Measurements from ENCODE around the gene FAM228B. TPM values are rescaled to one million over a fixed set of nuclear protein-coding genes. Genes with fewer than 3 reads are reported as not detected.
A peak's percentile ranks its signal among the peaks of the same experiment; 100 is the strongest.
"Not testable (repeated sequence)": the region's sequence is repeated elsewhere in the genome, so short reads cannot be mapped to it uniquely, and the experiment has no call there.

FAM228B gene
- polyA plus RNA-seq, 4 donors: 24.3 to 27.5 (median 26.4) TPM

GRCh38 chr2:24197213-24197612 lies 73.9 kb downstream of the FAM228B start:
- not testable (repeated sequence) for DNase-seq (ENCODE audit: low read depth in 4 of 4, low spot score in 2 of 4)

GRCh38 chr2:24199968-24200590 lies 76.8 kb downstream of the FAM228B start:
- no peak for DNase-seq (ENCODE audit: low read depth in 4 of 4, low spot score in 2 of 4)

- no peak for DNase-seq (ENCODE audit: low read depth in 4 of 4, low spot score in 2 of 4)
These were observed 77.5 kb downstream of the FAM228B start for GRCh38 chr2:24200799-24201198.

- DNase-seq (ENCODE audit: low read depth in 4 of 4, low spot score in 2 of 4): peak in 2 of 4 donors; percentile 8 to 24
These were observed 79.9 kb downstream of the FAM228B start for GRCh38 chr2:24203029-24203786.

GRCh38 chr2:24203787-24204150 lies 80.5 kb downstream of the FAM228B start:
- DNase-seq (ENCODE audit: low read depth in 4 of 4, low spot score in 2 of 4): no peak

DNA sequence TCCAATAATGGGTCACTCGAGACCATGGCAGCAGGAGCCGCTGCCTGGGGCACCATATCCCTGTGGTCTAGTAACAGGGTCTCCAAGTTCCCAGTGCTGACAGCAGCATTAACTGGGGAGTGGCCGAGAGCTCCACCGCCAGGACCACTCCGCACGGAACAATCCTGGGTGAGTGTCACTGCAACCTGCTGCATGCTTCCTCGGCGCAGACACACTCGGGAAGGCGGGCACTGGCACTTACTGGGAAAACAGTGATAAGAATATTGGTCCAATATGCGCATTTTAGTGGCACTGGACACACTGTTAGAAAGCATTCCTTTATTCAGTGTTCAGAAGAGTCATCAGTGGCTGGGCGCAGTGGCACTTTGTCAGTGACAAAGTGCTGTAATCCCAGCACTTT lies 81.2 kb downstream of the FAM228B start:
- no peak for DNase-seq (ENCODE audit: low read depth in 4 of 4, low spot score in 2 of 4)

GRCh38 chr2:24205131-24205530 lies 81.9 kb downstream of the FAM228B start:
- no peak for DNase-seq (ENCODE audit: low read depth in 4 of 4, low spot score in 2 of 4)

- no peak for DNase-seq (ENCODE audit: low read depth in 4 of 4, low spot score in 2 of 4)
These were observed 83.0 kb downstream of the FAM228B start for GRCh38 chr2:24206242-24206641.

- DNase-seq (ENCODE audit: low read depth in 4 of 4, low spot score in 2 of 4): no peak
These were observed 83.4 kb downstream of the FAM228B start for GRCh38 chr2:24206714-24207113.

DNA sequence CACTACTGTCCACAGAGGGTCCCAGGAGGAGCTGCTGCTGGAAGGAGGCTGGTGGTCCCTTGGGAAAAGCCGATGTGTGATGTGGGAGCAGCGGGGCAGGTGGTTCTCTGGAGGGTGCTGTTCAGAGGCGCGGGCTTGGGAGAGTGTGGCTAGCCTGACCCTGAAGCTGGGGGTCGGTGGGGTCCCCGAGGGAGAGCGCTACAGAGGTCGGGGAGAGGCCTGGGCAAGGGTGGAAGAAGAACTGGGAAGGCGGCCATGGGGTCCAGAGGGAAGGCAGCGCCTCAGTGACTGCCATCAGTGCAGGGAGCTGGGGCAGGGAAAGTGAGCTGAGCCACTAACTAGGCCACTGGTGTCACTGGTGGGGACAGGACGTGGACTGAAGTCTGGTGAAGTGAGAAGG lies 84.1 kb downstream of the FAM228B start:
- DNase-seq (ENCODE audit: low read depth in 4 of 4, low spot score in 2 of 4): no peak

DNA sequence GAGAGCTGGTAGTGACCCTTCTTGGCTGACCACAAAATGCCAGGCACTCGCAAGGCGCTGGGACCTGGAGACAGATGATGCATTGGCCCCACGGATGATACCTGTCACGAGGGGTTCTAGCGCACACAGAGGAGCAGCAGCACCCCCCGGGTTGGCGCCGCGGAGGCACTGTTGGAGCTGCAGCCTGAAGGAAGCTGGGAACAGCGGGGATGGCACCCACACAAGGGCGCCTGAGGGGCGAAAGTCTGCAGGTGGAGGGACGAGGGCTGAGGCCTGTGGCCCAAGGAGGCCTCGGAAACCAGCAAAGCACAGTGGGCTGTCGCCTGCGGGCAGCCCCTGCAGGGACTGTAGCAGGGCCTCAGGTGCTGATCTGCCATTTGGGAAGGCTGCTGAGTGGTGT lies 85.2 kb downstream of the FAM228B start:
- DNase-seq (ENCODE audit: low read depth in 4 of 4, low spot score in 2 of 4): no peak

- DNase-seq (ENCODE audit: low read depth in 4 of 4, low spot score in 2 of 4): no peak
These were observed 86.3 kb downstream of the FAM228B start for GRCh38 chr2:24209389-24210105.

DNA sequence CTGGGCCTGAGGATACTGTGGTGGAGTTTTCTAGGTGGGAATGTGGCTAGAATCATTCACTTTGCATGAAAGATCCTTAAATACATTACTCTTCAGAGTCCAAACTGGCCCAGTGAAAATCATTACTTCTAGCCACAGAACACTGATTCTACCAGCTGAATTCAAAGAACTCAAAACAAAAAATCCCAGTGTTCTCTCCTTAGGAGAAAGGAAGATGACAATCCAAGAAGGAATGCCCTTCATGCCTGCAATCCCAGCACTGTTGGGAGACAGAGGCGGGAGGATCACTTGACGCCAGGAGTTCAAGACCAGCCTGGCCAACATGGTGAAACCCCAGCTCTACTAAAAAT lies 86.8 kb downstream of the FAM228B start:
- no peak for DNase-seq (ENCODE audit: low read depth in 4 of 4, low spot score in 2 of 4)

GRCh38 chr2:24210723-24211122 lies 87.5 kb downstream of the FAM228B start:
- DNase-seq (ENCODE audit: low read depth in 4 of 4, low spot score in 2 of 4): no peak

DNA sequence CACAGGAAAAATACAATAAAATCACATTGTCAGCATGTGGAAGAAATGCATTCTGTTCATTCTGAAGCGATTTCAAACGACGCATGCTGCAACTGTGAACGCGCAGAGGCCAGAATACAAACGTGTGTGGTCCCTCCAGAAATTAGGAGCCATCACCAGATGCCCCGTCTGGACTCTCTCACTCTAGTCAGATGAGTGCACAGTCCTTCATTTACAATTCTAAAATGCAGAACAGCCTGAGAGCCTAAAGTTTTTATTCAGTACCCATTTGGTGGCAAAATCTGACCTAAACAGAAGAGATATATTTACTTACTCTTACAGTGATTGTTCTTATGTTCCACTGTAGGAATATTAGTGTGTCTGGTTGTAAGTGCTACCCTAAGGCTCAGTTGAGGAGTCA lies 88.1 kb downstream of the FAM228B start:
- no peak for DNase-seq (ENCODE audit: low read depth in 4 of 4, low spot score in 2 of 4)

- DNase-seq (ENCODE audit: low read depth in 4 of 4, low spot score in 2 of 4): no peak
These were observed 91.6 kb downstream of the FAM228B start for GRCh38 chr2:24214880-24215279.

Other genes with a start within 250 kb of the FAM228B start
- gene ATAD2B, start 196.3 kb upstream of the FAM228B start, polyA plus RNA-seq (ENCODE audit: insufficient read length in 4 of 4): 10 to 100 TPM; 15.8 to 25.7 (median 19.0) TPM
- gene UBXN2A, start 183.0 kb upstream of the FAM228B start, polyA plus RNA-seq (ENCODE audit: insufficient read length in 4 of 4): 10 to 100 TPM; 15.4 to 19.3 (median 17.7) TPM
- gene MFSD2B, start 113.4 kb upstream of the FAM228B start, polyA plus RNA-seq (ENCODE audit: insufficient read length in 4 of 4): 1 to 10 TPM; 2.9 to 3.9 (median 3.7) TPM
- 10 to 100 TPM; 14.4 to 15.8 (median 14.8) TPM for gene WDCP, start 76.1 kb upstream of the FAM228B start, polyA plus RNA-seq (ENCODE audit: insufficient read length in 4 of 4)
- 10 to 100 TPM; 10.8 to 12.1 (median 10.9) TPM for gene FKBP1B, start 73.7 kb upstream of the FAM228B start, polyA plus RNA-seq (ENCODE audit: insufficient read length in 4 of 4)
- gene SF3B6, start 47.1 kb upstream of the FAM228B start, polyA plus RNA-seq (ENCODE audit: insufficient read length in 4 of 4): 100 to 1,000 TPM; 127 to 171 (median 153) TPM
- gene TP53I3, start 38.6 kb upstream of the FAM228B start, polyA plus RNA-seq (ENCODE audit: insufficient read length in 4 of 4): 10 to 100 TPM; 44.2 to 58.9 (median 48.1) TPM
- 1 to 10 TPM; 1.9 to 3.7 (median 2.9) TPM for gene PFN4, start 135 bp upstream of the FAM228B start, polyA plus RNA-seq (ENCODE audit: insufficient read length in 4 of 4)
- gene FAM228A, start 51.6 kb downstream of the FAM228B start, polyA plus RNA-seq (ENCODE audit: insufficient read length in 4 of 4): 1 to 10 TPM in 2 of 4 donors, under 1 TPM in 2; 0.70 to 1.6 (median 1.0) TPM
- 10 to 100 TPM; 21.7 to 32.5 (median 28.5) TPM for gene ITSN2, start 237.1 kb downstream of the FAM228B start, polyA plus RNA-seq (ENCODE audit: insufficient read length in 4 of 4)

Data from left renal cortex interstitium (tissue), 4 donors.